SH-SY5Y (cell line): ENCODE data around the gene GSC.

Source experiments
- GATA2 ChIP-seq: IDR thresholded peaks from 2 replicates; pipeline ENCODE4 v1.6.1; 2011; ENCODE audit warnings: mild to moderate bottlenecking, low read depth, low read length
- GATA3 ChIP-seq: IDR thresholded peaks from 2 replicates; pipeline ENCODE4 v1.6.1; 2011; ENCODE audit warnings: low read depth, mild to moderate bottlenecking, low read length, moderate library complexity

GRCh38 chr14:94787655-94788054 lies 17.7 kb upstream of the GSC start:
- TF ChIP-seq GATA2 = no peak
- TF ChIP-seq GATA3 = no peak
